OCI-LY7 (cell line): ENCODE measurements around the gene CTDSP1.

Source experiments
- CTCF ChIP-seq: fragments of 200-600 bp; sonication (generic); conservative IDR thresholded peaks from 2 replicates; pipeline ENCODE4 v1.5.1; 2014; ENCODE audit warnings: mild to moderate bottlenecking, antibody characterized with exemption, low read length, moderate library complexity, mixed read lengths
- EZH2phosphoT487 ChIP-seq: fragments of 200-600 bp; sonication (generic); IDR thresholded peaks from 2 replicates; pipeline ENCODE4 v1.6.1; 2018; ENCODE audit warnings: low read depth, borderline replicate concordance, mild to moderate bottlenecking, mixed run types, antibody characterized with exemption, low read length, moderate library complexity, mixed read lengths

DNA sequence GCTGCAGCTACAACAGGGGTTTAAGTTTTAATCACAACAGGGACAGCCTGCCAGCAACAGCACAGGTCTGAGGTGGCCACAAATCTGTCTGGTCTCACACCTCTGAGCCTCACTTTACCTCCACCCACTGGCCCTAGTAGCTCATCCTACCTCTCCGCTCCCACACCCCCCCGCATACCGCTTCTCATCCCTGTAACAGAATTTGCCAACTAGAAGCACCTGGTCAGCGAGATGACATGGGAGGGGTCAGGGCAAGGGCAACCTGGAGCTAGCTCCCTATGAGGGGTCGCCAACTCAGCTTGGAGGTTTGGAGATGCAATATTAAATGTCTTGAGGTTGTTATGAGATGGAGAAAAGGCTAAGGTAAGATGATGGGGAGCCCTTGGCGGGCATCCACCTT, 35.5 kb upstream of the CTDSP1 start:
- TF ChIP-seq CTCF (no peak), EZH2phosphoT487 (no peak)
